SKM-1 (cell line): ENCODE measurements around the gene ZNF746.
"Not testable (repeated sequence)": the region's sequence is repeated elsewhere in the genome, so short reads cannot be mapped to it uniquely, and the experiment has no call there.

Source experiments
- DNase-seq: peaks from one replicate; lab custom pipeline; 2025; ENCODE audit not compliant: unreplicated experiment; lab: John Stamatoyannopoulos, UW

ZNF746 gene

DNA sequence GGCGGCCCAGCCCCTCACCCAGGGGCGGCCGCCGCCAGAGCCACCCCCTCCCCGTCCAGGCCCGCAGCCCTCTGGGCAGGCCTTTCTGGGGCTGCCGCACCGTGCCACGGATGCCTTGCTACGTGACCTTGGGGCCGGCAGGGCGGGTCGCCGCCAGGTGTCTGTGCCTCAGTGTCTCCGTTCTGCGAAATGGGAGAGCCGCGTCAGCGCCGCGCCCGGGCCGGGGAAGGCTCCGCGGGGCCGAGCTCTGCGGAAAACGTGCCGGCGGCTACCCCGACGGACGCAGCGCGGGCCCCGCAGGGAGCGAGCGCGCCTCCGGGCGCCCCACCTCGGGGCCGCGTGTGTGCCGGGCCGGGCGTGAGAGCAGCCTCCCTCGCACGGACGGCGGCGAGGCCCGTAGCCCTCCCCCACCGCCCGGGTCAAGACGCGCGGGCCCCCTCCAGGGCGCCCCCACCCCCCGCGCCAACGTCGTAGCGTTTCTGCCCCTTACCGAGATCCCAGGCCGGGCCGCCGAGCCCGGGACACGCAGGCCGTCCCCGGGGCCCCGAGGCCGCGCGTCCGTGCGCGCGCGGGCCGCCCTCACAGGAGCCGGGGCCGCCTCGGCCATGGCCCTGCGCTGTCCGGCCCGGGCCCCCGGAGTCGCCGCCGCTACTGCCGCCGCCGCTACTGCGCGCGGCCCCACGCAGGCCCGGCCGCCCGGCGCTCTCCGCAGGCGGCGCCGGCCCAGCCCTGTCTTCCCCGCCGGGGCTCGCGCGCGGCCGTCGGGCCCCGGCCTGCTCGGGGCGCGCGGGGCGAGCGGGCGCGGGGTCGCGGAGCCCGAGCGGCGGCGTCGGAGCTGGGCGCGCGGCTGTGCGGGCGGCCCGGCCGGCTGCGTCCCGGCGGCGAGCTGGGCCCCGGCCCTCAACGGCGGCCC is 37.8 kb downstream of the ZNF746 start:
- no peak for DNase-seq

DNA sequence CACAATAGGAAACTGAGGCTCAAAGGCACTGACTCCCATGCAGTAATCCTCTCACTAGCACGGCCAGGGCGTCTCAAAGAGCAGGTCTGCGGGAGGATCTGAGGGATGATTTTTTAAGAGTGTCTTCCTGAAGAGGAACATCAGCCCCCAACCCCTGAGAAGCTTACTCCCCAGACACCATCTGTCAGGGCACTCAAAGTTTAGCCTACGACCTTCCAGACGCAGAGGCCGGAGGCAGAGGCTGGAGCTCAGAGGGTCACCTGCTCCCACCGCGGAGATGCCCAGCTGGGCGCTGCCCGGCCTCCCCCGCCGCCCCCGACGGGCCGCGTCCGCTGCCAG is 38.4 kb downstream of the ZNF746 start:
- no peak for DNase-seq

DNA sequence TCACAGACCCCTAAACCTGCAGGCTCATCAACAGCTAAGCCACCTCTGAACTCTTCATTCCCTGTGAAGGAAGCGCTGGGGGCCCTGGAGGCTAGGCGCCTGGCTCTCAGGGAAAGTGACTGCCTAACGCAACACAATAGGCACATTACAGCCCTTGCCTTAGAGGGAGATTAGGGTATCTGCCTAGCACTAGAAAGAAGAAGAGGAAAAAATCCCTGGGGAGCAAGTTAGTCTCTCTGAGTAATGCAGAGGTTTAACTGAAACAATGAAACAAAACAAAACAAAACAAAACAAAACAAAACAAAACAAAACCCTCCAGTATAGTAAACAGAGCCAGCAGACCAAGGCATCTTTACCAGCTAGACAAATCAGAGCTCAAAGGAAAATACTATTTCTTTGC is 39.4 kb downstream of the ZNF746 start:
- no peak for DNase-seq

DNA sequence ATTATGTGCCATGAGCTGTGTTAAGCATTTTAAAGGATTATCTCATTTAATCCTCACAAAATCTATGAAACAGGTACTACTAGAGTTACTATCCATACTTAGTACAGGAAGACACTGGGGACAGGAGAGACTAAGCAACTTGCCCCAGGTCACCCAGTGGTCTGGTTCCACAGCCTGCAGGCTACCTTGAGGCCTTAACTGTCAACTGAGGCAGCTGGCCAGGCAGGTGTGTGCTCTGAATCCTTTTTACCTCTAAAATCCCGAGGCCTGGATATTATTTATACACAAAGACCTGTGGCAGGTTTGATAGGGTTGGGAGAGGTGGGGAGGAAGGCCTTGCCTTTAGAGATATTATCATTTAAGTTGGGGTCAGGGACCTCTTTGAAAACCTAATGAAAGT is 39.8 kb downstream of the ZNF746 start:
- DNase-seq, result no peak

DNA sequence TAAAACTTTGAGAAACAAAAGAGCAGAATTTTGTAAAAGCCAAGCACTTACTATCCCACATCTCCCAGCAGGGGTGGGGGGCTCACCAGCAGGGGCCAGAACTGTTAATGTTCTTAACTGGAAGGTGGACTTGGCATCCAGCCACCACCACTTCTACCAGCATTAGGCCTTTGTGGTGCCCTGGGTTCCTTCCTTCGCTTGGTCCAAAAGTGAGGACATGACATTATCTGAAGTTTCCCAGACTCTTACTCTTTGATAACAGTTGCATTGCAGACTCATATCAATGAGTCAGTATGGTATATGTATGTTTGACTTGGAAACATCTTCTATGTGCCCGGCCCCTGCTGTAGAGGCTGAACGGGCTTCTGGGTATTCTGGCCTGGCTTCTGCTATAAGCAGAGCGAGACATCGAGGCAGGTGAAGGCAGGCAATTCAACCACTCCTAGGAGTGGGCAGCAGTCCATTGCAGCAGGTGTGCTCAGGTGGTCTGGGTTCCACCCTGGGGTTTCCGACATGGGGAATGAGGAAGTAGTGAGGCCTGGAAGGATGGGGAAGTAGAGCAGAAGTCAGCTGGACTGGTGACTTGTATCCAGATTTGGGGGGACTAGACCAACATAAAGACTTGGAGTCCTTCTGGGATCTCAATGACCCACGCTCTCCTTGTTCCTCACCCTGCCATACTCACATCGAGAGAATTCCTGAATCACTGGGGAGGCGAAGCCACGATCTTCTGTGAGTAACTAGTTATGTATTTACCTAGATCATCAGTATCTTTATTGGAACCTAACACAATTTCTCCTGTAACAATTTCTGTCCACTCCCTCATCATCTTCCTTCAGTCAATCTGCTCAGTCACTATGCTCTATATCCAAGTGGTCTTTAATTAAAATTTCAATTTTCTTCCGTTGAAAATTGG is 40.8 kb downstream of the ZNF746 start:
- no peak for DNase-seq

DNA sequence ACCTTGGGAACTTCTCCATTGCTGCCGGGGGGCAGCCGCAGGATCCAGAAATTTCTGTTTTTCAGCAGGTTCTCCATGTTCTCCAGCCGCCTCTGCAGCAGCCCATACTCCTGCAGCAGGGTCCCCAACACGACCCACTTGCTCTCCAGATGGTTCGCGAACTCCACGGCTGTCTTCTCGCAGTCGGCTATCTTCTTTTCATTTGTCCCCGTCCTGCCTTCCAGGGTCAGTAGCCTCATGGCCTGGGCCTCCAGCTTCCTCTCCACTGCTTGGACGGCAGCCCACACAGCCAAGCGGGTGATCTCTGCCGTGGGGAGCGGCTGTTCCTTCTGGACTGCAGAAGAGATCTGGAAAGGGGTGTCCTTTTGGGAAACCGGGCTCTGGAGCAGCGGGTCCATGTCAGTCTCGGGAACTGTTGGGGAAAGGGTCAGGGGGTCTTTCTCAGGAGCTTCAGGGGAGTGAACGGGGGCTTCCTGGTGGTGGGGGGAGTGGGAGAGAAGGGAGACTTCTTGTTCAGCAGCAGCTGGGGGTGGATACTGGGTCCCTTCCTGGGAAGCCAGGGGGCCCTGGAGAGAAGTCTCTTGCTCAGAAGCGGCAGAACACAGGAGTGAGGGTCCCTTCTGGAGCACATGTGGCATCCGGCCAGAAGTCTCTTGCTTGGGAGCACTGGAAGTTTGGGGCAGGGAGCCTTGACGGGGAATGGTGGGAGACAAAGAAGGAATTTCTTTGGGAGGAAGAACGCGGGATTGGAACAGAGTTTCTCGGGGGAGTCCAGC is 42.2 kb downstream of the ZNF746 start:
- no peak for DNase-seq

DNA sequence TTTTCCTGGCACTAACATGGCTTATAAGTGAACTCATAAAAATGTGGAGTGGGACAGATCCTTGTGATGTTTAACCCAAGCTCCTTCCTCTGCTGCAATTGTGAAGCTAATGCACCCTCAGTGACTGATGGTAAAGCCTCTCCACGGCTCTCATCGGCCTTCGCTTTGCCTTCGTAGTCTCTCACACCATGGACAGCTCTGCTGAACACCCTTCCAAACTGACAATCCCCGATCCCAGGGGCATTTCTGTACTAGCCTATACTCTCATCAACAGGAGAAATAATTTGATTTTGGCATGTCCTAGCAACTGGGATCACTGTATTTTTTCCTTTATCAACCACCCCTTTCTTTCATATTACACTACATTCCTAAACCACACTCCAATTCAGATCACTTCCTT is 42.9 kb downstream of the ZNF746 start:
- DNase-seq, result no peak

DNA sequence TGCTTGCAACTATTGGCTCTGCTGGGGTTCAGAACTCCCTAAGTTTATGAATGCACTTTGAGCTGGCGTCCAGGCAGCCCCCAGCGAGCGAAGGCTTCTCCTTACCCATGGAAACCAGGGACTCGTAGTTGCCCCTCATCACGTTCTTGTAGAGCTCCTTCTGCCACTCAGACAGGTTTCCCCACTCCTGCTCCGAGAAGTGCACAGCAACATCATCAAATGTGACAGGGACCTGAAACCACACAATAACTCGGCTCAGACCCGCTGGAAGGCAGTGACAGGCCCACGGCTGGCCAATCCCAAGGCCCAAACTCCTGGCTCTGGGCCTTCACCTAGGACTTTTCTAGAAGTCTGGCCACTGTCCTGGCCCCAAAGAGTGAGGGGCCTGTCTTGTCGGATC is 43.6 kb downstream of the ZNF746 start:
- no peak for DNase-seq

DNA sequence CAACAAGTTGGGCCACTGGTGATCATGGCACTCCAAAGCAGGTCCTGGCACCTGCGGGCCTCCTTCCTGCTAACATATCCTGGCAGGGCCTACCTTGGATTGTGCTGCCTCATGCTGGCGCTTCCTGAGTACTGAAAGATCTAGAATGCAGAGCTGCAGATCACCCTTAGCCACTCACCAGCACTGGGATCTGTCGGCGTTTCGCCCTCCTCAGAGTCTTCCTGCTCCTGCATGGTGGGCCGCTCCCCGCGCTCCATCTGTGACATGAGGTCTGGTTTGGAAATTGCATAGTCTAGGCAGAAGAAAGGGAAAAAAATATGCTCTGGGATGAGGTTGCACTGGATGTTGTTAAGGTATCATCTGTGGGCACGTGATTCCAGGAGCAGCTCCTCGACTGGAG is 46.8 kb downstream of the ZNF746 start:
- no peak for DNase-seq

DNA sequence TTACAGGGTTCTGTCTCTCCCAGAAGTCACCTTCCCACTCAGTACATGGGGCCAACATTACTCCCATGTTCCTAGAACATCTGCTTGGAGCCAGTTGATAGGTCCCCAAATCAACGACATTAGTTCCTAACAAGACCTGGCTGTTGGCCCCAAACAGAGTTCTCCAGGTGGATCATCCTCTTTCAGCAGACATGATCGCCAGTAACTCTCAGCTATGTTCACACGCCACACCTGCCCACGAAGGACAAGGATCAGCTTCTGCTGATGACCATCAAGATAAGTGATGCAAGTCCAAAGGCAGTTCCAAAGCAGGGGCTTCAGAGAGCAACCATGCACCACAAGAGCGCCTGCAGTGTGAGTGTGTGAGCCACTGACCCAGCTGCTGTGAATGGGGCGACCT is 47.7 kb downstream of the ZNF746 start:
- no peak for DNase-seq

DNA sequence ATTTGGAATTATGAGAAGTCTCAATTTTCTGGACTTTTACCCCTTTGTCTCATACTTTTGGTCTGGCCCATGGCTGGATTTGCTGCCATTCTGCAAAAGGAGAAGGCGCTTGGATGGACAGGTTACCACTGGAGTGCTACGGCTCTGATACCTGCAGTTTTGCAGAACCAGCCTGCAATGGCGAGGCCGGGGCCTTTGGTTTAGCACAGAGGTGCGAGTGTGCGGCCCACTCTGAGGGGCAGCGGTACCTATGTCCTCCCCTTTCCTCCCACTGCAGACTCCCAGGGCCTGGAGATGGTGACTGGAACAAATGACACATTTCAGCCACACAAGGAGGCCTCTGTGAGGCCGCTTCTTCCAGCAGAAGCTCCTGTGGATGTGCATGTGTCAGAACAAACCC is 48.6 kb downstream of the ZNF746 start:
- DNase-seq, result no peak

DNA sequence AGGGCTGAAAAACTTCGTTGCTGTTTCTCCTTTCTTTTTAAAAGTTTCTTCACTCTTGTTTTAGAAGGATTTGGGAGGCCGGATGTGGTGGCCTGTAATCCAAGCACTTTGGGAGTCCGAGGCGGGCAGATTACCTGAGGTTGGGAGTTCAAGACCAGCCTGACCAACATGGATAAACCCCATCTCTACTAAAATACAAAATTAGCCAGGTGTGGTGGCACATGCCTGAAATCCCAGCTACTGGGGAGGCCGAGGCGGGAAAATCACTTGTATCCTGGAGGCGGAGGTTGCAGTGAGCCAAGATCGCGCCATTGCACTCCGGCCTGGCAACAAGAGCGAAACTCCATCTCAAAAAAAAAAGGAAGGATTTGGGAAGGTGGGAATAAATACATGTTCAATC is 51.6 kb downstream of the ZNF746 start:
- DNase-seq, result not testable (repeated sequence)

DNA sequence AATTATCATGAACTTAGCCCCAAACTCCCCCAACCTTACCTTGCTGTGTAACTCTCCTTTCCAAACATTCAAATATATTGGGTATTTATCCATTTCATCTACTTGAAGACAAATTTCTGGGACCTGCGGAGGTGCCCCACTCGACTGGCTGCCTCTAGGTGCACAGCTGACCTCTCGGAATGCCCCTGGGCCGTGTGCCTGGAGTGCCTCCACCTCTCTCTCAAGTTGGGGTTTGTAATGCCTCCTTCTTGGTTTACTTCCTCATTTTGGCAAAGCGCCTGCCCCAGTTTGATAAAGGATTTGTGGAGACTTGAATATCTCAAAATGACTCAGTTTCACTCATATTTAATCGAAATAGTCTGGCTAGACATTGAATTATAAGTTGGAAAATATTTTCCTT is 53.3 kb downstream of the ZNF746 start:
- DNase-seq, result no peak

DNA sequence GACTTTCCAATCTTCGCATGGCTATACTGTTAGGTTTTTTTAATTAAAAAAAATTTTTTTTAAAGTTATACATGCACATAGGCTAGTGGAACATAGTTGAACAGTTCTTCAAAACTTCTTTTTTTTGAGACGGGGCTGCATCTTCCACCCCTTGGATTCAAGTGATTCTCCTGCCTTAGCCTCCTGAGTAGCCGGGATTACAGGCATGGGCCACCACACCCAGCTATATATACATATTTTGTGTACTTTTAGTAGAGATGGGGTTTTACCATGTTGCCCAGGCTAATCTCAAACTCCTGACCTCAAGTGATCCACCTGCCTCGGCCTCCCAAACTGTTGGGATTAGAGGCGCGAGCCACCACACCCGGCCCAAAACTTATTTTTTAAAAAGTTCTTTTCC is 54.1 kb downstream of the ZNF746 start:
- DNase-seq, result no peak

DNA sequence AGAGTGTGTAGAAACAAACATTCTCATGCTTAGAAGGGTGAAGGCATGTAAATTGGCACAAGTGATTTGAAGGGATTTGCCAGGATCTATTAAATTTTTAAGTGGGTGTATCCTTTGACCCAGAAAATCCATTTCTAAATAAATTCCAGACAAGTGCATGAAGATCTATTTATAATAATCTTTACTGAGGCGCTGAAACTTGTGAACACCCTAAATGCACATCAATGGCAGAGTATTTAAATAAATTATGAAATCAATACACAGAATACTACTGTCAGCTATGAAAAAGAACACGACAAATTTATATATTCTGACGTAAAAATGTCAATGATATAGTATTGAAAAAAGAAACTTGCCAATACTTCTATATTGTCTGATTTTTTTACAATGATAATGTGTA is 54.7 kb downstream of the ZNF746 start:
- no peak for DNase-seq

DNA sequence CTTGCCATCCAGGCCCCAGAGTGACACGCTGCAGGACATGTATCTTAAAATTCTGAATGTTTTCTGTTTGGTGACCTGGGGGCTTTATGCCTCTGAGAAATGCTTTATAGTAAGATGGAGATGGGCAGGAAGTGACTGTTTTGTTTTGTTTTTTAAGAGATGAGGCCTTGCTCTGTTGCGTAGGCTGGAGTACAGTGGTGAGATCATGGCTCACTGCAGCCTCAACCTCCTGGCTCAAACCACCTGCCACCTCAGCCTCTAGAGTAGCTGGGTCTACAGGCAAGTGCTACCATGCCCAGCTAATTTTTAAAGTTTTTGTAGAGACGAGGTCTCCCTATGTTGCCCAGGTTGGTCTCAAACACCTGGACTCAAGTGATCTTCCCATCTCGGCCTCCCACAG is 57.4 kb downstream of the ZNF746 start:
- DNase-seq, result no peak

DNA sequence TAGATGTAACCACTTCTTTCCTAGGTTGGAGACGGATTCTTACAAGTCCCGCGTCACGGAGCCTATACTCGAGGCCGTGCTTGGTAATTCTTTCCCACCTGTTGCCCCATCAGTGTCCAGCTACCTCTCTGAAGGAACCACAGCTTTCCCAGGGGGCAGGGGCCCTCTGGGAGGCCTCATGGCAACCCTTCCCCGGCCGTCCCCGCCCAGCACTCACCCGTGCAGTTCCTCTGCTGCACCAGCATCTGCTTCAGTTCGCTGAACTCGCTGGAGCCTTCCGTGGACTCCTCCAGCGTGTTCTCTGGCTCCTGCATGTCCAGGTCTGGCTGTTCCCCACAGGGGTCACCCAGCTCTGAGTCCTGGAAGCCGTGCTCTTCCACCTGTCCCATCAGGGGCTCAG is 61.3 kb downstream of the ZNF746 start:
- no peak for DNase-seq

DNA sequence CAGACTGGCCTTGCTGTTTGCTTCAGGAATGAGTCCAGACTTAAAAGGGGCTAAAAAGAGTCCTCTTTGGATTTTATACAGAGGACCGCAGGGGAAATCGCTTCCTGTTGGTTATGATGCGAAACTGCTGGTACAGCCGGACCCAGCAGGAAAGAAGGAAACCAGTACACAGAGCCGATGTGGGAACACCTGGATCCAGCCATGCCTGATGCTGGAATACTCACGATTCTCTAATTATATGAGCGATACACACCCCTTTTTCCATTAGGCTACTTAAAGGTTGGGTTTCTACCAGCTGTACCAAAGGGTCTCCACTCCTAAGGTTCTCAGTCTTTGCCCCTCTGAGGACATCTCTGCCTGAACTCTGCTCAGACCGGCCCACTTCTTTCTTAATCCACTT is 64.5 kb downstream of the ZNF746 start:
- DNase-seq, result no peak

DNA sequence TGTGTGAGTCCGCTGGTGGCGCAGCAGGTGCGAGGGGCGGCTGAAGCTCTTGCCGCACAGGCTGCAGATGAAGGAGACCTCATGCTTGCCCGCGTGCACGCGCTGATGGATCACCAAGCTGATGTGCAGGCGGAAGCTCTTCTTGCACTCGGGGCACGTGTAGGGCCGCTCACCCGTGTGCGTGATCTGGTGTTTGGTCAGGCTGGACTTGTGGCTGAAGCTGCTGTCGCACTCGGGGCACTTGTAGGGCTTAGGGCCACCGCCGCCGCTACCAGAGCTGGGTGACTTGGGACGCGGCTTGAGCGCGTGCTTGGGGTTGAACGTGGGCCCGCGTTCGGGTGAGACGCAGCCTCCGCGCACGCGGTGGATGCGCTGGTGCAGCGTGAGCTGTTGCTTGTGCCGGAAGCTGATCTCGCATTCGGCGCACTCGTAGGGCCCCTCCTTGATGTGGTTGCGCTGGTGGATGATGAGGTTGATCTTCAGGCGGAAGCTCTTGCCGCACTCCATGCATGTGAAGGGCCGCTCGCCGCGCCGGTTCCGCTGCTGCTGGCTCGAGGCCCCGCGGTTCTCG is 65.4 kb downstream of the ZNF746 start:
- DNase-seq, result no peak

DNA sequence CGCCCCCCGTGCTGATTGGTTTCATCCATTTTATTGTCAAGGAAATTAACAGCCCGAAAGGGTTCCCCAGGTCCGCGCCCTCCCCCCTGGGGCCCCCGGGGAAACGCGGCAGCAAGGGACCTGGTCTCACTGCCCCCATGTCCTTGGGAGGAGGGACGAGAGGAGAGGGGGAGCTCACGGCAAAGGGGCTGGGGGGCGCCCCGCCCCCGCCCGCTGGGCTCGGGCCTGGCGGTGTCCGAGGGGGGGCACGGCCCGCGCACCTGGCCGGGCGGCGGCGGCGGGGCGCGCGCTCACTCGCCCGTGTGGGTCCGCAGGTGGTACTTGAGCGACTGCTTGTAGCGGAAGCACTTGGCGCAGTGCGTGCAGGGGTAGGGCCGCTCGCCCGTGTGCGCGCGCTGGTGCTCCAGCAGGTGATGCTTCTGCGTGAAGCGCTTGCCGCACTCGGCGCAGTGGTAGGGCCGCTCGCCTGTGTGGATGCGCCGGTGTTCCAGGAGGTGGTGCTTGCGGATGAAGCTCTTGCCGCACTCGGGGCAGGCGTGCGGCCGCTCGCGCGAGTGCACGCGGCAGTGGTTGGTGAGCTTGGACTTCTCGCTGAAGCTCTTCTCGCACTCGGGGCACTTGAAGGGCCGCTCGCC is 66.0 kb downstream of the ZNF746 start:
- DNase-seq, result no peak

DNA sequence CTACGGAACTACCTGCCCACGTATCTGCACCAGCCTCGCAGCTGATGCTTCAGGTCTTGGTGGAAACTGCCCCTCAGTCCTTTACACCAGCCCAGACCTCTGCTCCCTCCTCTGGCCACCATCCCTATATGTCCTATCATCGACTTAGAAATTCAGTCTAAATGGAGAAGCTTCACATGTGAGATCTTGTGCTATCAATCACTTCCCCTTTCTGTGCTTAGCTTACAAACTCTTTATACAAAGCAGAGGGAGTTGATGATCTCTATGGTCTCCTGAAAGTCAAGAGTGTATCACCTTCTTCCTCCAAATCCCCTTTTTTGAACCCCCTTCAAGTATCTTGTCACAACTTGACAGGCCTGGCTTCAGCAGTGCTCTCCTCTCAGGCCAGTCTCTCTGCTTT is 67.4 kb downstream of the ZNF746 start:
- no peak for DNase-seq
